Motor neuron (in vitro differentiated cells): Measurements from ENCODE around the gene ARHGDIA. TPM values are rescaled to one million over a fixed set of nuclear protein-coding genes. Genes with fewer than 3 reads are reported as not detected.

Source experiments
- ATAC-seq, 8 experiments: fragments of 200-7000 bp; cut with Tn5 transposase; replicated peaks in 6 of 8; 2 replicates each; pipeline ENCODE4 v1.8.0; 2021; ENCODE audit warnings: mild to moderate bottlenecking in 8 of 8, moderate library complexity in 8 of 8
- H3K27ac ChIP-seq, 2 donors: fragments of 250-450 bp; sonication (Bioruptor Pico); 2 replicates each; pipeline ENCODE4 v1.9.0; 2021; ENCODE audit warnings: antibody characterized with exemption in 2 of 2, mild to moderate bottlenecking in 2 of 2, moderate library complexity in 1 of 2
- H3K4me1 ChIP-seq, 2 donors: fragments of 250-450 bp; sonication (Bioruptor Pico); replicated peaks in 1 of 2; 2 replicates each; pipeline ENCODE4 v1.6.1; 2021; ENCODE audit warnings: antibody characterized with exemption in 2 of 2, mild to moderate bottlenecking in 2 of 2, moderate library complexity in 1 of 2
- H3K4me3 ChIP-seq, 5 donors: fragments of 250-450 bp; sonication (Bioruptor Pico); 2 replicates each; pipeline ENCODE4 v1.9.0; 2021; ENCODE audit warnings: antibody characterized with exemption in 5 of 5, mild to moderate bottlenecking in 5 of 5, moderate library complexity in 4 of 5
- WGBS, 10 experiments: fragments of 450-650 bp; shearing (Covaris generic); methylation state at CpG; one replicate each; pipeline ENCODE4 v1.0.0; 2022; 5-methylcytosine and 5-hydroxymethylcytosine counted together
- in situ Hi-C, 9 experiments: fragments of 400-800 bp; cut with MboI; loops; one replicate each; pipeline ENCODE4 v1.15.0; 2021; ENCODE audit warnings: low sequenced_read_pairs in 9 of 9, low pct_unique_long_range_greater_than_20kb in 2 of 9; ENCODE audit not compliant: unreplicated experiment in 9 of 9
- total RNA-seq, 8 experiments: library from RNA; unstranded; fragments of 300-600 nt; gene quantifications; 2 replicates each; pipeline versions ENCODE4 v1.2.3 to v1.2.4, GENCODE V29; 2022

ARHGDIA gene
- total RNA-seq, 8 experiments from 2014 or later, result 44.7 to 276 (median 151) TPM

DNA sequence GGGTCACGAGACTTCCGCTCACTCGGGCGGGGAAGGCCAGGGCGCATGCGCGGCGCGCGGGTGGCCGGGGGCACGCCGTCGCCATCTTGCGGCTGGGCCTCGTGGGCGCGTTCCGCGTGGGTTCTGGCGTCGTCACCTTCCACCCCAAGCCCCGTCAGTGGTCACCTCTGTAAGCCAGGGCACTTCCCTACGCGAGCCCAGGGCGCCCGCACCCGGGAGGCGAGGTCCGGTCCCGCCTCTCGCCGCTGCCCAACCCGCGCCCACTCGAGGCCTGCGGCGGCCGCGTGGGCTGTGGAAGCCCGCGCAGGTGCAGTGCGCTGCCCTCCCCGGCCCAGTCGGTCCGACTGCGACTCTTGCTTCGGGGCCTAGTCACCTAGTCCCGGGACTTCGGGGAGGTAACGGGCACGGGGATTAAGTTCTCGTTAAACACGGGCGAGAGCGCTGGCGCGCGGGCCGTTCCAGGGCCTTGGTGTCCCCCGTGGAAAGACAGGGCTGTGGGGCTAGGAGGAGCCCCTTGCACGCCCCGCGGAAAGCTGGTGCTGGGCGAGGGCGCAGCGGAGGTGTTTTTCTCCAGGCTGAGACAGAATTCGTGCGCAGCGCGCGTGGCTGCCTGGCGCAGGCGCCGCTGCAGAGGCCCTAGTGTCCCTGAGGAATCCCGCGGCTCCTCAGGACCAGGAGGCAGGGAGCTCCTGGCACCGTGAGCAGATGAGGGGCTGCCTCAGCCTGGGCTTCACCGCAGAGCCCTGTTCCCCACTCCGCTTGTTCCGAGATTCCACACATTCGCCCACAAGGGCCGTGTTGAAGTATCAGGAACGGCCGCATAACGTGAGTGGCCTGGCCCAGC is 472 bp upstream of the ARHGDIA start:
- Histone ChIP-seq H3K4me1 (peaks cover 37 to 39% of the 10 kb centered on the region in 2 donors), H3K27ac (peak overlapping the region; percentile 98 to 99), H3K4me3 (peak overlapping the region; percentile 62 to 92 (median 84))
- peak; percentile 4 to 52 (median 36) for ATAC-seq
- in situ Hi-C loops, result no loop called here
- WGBS, 10 experiments, result 0 to 12% (median 0%) methylated on average over 1 to 23 of the region's 86 CpGs; no CpG with 5 or more reads in 6 of the 10 experiments

DNA sequence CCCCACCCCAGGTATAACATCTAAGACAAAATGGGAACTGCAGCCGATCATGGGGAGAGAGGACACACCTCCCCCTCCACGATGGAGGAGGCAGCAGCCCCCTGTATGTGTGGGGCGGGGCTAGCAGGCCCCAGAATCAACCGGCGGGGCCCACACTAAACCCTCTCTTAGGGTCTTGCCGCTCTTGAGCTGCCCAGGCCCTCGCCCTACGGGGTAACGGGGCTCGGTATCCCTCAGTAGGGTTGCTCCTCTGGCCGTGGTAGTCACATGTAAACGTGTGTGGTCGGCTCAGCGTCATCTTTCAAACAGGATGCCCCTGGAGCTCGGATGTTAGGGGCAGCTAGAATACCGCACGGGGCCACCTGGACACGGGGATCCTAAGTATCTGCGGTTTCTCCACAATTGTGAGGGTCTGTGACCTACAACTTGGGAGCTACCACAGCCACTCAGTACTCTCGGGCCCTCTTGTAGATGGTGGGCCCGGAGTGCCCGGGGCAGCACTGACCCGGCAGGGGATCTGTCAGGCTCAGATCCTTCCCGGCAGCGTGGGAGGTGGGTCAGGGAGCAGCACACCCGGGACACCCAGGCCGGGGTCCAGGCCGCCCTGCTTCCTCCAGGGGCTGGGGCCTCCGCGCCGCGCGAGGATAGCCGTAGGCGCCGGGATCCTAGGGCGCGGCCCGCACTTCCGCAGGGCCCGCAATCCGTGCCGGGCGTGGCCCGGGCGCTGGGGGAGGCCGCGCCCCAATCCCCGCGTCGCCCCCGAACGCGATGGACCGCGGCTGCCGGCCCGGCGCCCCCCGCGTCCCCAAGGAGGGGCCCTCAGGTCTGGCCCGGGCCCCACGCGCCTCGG is 781 bp downstream of the ARHGDIA start:
- Histone ChIP-seq H3K4me3 (peak overlapping the region; percentile 62 to 92 (median 84)), H3K27ac (peak overlapping the region; percentile 98 to 99), H3K4me1 (peaks cover 37 to 41% of the 10 kb centered on the region in 2 donors)
- WGBS, 10 experiments, result 0 to 5% (median 3%) methylated on average over 2 to 9 of the region's 65 CpGs; no CpG with 5 or more reads in 6 of the 10 experiments
- ATAC-seq, result peak in 6 of 8 experiments; percentile 0 to 12 (median 4)
- in situ Hi-C loops, result no loop called here

DNA sequence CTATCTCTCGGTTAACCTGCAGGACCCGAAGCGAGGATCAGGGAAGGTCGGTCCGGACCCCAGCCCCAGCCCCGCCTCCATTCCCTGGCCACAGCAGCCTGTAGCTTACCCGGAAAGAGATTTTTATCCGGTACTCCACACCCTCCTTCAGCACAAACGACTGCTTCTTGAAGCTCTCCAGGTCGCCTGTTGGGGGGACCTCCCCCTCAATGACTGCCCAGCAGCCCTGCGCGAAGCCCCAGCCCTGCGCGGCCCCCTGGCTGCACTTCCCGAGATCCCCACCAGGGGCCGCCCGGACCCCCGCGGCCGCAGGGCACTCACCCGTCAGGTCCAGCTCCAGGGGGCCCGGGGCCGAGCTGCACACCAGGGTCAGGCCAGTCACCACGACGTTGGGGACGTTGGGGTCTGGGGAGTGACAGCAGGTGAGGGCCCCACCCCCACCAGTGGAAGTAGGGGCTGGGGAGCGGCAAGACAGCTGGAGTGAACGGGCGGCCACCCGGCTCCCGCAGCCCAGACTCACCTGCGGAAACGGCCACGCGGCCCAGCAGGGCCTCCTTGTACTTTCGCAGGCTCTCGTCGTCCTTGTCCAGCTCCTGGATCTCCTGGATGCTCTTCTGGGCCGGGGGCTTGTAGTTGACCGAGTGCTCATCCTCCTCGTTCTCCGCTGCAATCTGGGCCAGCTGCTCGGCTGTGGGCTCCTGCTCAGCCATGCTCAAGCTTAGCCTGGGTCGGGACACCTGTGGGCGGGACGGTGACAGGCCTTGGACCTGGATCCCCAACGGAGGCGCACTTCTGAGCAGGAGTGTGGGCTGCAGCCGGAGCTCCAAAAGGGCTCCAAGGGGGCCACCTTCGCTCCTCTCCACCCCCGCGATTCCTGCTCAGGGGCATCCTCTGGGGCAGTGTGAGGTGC is 1.7 kb downstream of the ARHGDIA start:
- ATAC-seq, result peak in 6 of 8 experiments; percentile 3 to 38 (median 32)
- in situ Hi-C loops, result no loop called here
- 0 to 75% (median 23%) methylated on average over 1 to 4 of the region's 52 CpGs; no CpG with 5 or more reads in 4 of the 10 experiments for WGBS, 10 experiments
- Histone ChIP-seq H3K4me1 (peaks cover 37 to 41% of the 10 kb centered on the region in 2 donors), H3K27ac (peak overlapping the region; percentile 98 to 99), H3K4me3 (peak overlapping the region; percentile 62 to 92 (median 84))

DNA sequence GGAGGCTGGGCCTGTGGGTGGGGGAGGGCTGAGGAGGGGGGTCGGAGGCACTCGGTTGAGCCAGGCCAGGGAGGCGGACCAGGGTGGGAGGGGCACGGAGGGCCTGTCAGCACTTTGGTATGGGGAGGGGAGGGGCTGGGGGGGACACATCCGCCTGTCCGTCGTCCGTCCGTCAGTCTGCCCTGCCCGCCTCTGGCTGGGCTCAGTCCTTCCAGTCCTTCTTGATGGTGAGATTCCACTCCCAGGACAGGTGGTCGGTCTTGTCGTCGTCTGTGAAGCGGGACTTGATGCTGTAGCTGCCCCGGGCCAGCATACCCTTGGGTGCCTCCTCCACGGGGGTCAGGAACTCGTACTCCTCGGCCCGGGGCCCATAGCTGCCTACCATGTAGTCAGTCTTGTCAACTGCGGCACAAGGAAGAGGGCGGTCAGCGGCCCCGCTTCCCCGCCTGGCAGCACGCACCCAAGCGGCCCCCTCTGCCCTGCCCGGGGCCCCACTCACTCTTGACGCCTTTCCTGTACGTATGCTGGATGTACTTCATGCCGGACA is 2.4 kb downstream of the ARHGDIA start:
- H3K27ac ChIP-seq, result peak overlapping the region; percentile 19 to 99
- peak overlapping the region in 1 of 5 donors; percentile 92 for H3K4me3 ChIP-seq
- WGBS, 10 experiments, result 54 to 80% (median 62%) methylated on average over 1 to 8 of the region's 30 CpGs; no CpG with 5 or more reads in 7 of the 10 experiments
- H3K4me1 ChIP-seq, result peaks cover 37 to 41% of the 10 kb centered on the region in 2 donors
- ATAC-seq, result peak in 6 of 8 experiments; percentile 0 to 23 (median 11)
- in situ Hi-C loops, result no loop called here

DNA sequence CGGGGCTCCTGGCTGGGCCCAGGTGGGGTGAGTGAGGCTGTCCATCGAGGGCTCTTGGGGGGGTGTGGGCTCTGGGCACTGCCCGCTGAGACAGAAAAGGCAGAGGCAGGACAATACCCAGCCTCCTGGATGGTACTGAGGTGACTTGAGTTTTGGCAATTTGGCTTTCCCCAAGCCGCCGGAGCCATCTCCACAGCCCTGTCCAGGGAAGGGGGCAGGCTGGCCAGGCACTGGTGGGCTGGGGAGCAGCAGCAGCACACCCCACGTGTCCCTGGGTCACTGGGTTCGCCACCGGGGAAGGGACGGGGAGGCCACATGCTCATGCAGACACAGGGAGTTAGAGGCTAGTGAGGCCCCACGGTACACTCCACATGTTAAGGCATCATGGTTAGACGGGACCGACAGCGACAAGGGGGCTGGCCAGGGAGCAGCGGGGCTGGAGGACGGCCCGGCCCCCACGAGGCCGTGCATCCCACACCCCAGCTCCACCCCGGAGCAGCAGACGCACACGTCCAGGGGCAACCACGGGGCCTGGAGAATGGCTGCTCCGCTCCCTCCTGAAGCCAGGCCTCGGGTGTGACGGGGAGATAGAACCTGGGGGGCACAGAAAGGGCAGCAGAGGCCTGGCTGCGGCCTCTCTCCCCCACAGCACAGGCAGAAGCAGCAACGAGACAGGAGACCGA is 3.0 kb downstream of the ARHGDIA start:
- in situ Hi-C loops, result no loop called here
- Histone ChIP-seq H3K27ac (peak overlapping the region; percentile 15 to 60), H3K4me1 (peaks cover 37 to 41% of the 10 kb centered on the region in 2 donors), H3K4me3 (no peak overlapping the region)
- 0 to 96% (median 60%) methylated on average over 1 to 5 of the region's 28 CpGs; no CpG with 5 or more reads in 6 of the 10 experiments for WGBS, 10 experiments
- ATAC-seq, result peak in 5 of 8 experiments; percentile 0 to 6 (median 1)

DNA sequence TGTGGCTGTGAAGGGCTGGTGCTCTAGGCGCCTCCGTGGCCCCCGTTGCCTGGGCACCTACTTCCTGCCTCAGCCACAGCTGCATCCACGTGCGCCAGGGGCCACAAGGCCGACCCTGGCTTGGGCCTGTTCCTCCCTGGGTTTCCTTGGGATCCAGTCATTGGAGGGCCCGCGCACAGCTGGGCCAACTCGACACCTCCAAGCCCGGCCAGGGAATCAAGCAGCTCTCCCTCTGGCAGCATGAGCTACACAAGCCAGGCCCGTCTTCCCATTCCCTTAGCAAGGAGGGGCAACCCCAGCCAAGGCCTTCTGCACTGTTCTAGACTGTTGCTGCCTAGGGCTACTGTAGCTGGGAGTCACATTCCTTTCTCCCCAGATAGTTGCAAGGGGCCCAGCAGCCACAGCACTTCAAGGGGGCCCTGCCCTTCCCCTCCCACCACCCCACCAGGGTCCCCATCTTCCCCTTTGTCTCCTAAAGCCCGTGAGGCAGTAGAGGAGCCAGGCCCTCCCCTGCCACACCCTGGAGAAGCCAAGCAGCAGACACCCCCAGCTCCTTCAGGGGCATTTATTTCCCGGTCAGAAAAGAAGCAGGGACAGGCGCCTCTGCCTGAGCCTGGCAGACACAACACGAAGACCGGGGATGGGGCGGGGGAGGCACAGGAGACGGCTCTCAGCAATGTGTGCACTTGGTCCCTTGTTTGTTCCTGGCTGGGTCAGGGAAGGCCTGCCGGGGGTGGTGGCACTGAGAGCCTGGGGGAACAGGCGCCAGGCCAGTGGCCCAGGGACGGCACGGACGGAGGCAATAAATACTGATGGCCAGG is 3.8 kb downstream of the ARHGDIA start:
- H3K4me1 ChIP-seq, result peaks cover 38 to 40% of the 10 kb centered on the region in 2 donors
- peak overlapping the region; percentile 15 to 60 for H3K27ac ChIP-seq
- in situ Hi-C loops, result no loop called here
- H3K4me3 ChIP-seq, result no peak overlapping the region
- peak; percentile 1 to 18 (median 5) for ATAC-seq
- 80% methylated on average over 1 to 3 of the region's 23 CpGs; no CpG with 5 or more reads in 7 of the 10 experiments for WGBS, 10 experiments

DNA sequence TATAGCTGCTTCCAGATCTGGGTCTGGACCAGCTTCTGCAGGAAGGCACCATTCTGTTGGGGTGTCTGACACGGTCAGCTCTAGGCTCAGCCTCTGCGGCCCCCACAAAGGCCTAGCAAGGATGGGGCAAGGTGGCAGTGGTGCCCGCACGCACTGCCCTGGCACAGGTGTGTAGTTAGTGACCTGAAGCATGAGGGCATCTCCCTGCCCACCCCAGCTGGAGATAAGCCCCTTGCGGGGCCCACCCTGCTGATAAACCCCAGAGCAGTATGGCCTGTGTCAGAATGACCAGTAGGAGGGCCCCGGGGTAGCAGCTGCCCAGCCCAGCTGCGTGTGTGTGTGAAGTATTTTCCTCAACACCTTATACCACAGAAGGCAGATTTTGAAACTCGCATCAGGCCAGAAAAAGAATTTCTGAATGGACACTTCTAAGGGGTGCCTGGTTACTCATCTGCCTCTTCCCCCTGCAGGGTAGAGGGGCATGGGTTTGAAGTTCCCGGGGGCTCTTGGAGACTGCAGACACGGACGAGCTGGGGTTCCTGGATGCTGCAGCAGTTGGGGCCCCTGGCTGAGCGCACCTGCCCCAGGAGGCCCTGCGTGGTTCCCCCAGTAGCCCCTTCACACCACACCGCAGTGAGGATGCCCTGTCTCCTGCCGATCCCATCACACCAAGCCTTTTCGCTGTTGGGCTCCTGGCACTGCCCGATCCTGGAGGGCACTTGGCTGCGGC is 4.5 kb downstream of the ARHGDIA start:
- 83 to 90% (median 85%) methylated on average over 2 to 5 of the region's 18 CpGs; no CpG with 5 or more reads in 7 of the 10 experiments for WGBS, 10 experiments
- peak overlapping the region in 1 of 2 donors; percentile 60 for H3K27ac ChIP-seq
- peaks cover 42 to 44% of the 10 kb centered on the region in 2 donors for H3K4me1 ChIP-seq
- peak in 1 of 8 experiments; percentile 0 for ATAC-seq
- no peak overlapping the region for H3K4me3 ChIP-seq
- in situ Hi-C loops, result no loop called here

DNA sequence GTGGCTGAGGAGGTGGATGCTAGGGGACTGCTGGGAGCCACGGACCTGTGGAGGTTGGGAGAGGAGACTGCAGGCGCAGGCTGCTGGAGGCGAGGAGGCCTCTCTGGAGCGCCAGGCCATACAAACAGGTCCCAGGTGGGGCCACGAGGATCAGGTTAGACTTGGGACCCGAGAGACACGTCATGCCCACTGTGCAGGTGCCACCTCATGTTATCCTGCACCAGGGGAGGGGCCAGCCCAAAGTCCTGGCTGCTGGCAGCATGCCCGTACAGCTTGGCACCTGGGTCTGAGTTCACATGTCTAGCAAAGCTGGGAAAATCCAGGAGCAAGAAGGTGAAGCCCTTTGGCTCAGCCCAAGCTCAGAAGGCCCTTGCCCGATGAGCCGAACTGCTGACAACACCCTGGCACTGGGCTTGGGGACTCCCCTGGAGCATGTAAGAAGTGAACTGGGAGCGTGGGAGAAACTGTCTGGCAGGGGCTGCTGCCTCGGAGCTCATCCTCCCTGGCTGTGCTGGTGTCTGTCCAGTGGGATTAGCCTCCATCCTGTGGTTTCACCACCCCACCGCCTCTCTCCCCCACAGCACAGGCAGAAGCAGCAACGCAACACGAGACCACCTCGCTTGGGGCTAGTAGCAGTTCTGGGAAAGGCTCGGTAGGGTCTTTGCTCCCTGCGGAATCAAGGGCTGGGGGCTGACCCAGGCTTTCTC is 5.3 kb downstream of the ARHGDIA start:
- ATAC-seq, result no peak
- 75 to 90% (median 85%) methylated on average over 2 to 5 of the region's 18 CpGs; no CpG with 5 or more reads in 5 of the 10 experiments for WGBS, 10 experiments
- H3K4me3 ChIP-seq, result no peak overlapping the region
- peak overlapping the region in 1 of 2 donors; percentile 4 for H3K27ac ChIP-seq
- H3K4me1 ChIP-seq, result peaks cover 43 to 44% of the 10 kb centered on the region in 2 donors
- in situ Hi-C loops, result no loop called here

DNA sequence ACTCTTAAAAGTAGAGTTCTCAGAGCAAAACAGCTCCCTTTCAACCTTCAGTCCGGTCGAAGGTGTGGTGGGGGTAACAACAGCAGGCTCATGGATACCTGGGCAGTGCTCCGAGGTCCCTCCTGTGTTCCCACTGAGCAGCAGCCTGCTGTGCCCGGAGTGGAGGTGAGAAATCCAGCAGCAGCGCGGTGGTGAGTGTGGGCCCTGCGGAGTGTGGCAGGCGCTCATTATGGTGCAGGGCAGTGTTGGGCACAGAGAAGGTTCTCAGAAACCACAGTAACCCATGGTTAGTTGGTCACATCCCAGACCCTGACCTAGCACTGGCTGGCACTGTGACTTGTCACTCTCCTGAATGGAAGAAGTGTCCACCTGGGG is 5.8 kb downstream of the ARHGDIA start:
- in situ Hi-C loops, result no loop called here
- WGBS, 10 experiments, result 88 to 100% (median 97%) methylated on average over 1 to 7 of the region's 8 CpGs; no CpG with 5 or more reads in 5 of the 10 experiments
- Histone ChIP-seq H3K4me1 (peaks cover 43 to 44% of the 10 kb centered on the region in 2 donors), H3K27ac (no peak overlapping the region), H3K4me3 (no peak overlapping the region)
- no peak for ATAC-seq
